Right renal cortex interstitium (tissue), 3 donors: Measurements from ENCODE around the gene CDK15. TPM values are rescaled to one million over a fixed set of nuclear protein-coding genes. Genes with fewer than 3 reads are reported as not detected.
A peak's percentile ranks its signal among the peaks of the same experiment; 100 is the strongest.

Experiments used
- DNase-seq, 3 donors: peaks; one replicate each; pipeline ENCODE4 v3.0.0-alpha.2; 2013; ENCODE audit warnings: low read depth in 3 of 3, low spot score in 2 of 3
- polyA plus RNA-seq, 3 donors: library from polyadenylated mRNA; unstranded; fragments of 120-200 nt; gene quantifications; one replicate each; pipeline ENCODE4 v1.2.1, GENCODE V29; 2013; ENCODE audit not compliant: insufficient read length in 3 of 3

CDK15 gene
- polyA plus RNA-seq, 3 donors, result 0.91 to 2.0 (median 1.1) TPM

DNA sequence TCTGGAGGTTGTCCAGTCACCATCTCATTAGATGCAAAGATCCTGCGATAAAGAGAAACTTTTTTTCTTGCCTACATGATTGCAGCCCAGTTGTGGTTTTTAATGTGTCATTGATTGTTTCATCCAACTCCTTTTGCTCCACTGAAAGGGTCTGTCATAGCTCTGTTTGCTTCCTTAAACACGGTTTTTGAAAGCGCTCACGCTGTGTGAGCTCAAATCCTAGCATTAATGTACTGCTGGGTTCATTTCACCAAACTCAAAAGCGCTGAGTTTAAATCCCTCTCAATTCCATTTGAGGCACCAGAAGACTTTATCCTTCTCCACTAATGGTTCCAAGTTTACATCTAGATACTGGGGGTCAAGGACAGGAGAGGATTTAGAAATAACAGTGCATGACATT, 53.6 kb downstream of the CDK15 start:
- DNase-seq, result no peak

- peak in 2 of 3 donors; percentile 73 to 75 for DNase-seq
These were observed 54.3 kb downstream of the CDK15 start for GRCh38 chr2:201860636-201861066.

- no peak for DNase-seq
These were observed 56.5 kb downstream of the CDK15 start for GRCh38 chr2:201862843-201863242.

DNA sequence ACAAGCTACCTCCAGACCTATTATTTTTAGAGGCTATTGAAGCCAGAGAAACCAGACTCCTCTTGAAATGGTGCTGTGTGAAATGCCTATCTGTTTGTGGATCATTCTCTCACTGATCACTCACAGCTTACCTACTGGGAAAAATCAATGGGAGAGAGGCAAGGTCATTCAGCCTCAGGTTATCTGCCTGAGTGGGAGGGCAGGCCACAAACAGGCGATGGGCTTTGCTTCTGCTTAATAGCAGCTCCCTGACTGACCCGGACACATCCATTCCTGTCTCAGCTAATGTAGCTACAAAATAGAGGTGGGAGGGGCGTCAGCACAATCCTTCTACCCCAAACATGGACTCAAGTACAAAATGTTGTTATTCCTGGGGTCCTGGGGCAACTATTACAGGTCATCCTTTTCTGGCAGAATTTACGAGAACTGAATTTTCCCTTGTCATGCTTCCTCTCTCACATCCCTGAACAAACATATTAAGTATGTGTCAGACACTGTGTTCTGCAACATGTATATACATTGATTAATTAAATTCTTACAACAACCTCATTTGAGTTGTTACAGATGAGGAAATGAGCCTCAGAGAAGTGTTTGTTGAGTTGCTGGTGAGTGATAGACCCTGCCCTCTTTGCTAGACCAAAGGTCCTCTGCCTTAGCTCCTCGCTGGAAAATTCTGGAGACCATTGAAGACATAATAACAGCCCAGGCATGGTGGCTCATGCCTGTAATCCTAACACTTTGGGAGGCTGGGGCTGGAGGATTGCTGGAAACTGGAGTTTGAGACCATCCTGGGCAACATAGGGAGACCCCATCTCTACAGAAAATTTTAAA, 60.5 kb downstream of the CDK15 start:
- no peak for DNase-seq

DNA sequence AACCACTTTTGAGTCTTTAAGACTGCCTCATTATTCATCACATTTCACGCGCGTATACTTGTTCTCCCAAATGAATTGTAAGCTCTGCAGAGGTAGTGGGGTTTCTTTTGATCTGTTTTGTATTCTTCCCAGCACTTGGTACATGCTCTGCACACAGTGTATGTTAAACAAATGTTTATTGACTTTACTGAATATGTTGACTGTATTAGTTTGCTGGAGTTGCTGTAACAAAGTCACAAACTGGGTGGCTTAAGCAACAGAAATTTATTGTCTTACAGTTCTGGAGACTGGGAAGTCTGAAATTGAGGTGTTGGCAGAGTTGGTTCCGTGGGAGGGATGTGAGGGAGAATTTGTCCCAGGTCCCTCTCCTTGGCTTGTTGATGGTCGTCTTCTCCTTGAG, 65.1 kb downstream of the CDK15 start:
- DNase-seq, result no peak

DNA sequence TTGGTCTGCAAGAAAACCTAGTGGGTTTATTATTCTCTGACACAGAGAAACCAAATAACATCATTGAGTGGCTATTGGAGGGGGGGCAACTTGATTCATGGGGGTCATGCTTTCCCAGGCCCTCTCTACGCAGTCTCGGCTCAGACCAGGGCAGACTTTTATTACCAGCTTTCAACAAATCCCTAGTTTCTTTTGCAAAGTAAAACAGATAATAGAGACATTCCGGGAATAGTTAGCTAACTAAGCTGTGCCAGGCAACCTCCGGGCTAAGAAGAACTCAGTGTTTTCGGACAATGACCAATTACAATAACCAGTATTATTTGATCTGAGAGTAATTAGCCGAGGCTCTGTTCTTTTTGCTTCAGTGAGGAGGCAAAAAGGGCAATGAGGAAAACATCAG, 66.3 kb downstream of the CDK15 start:
- no peak for DNase-seq

- no peak for DNase-seq
These were observed 73.7 kb downstream of the CDK15 start for GRCh38 chr2:201879996-201880395.

GRCh38 chr2:201880579-201880978, 74.2 kb downstream of the CDK15 start:
- DNase-seq, result no peak

GRCh38 chr2:201880993-201881611, 74.8 kb downstream of the CDK15 start:
- no peak for DNase-seq

DNA sequence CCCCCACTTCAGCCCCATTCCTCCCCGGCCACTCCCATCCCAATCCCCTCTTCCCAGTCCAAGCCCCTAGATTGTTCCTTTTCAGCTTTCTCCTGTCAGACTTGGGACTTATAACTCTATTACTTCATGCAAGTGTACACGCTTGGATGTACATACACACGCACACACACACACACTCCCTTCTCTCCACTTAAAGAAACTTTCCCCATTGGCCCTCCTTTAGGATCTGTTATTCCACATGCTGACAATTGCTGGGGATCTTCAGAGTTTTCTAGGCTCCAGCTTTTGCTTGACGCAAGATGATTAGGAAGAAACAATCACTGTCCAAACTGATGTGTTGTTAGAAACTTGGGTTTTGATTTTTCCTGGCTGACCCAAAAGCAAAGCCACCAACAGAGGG, 75.4 kb downstream of the CDK15 start:
- no peak for DNase-seq

GRCh38 chr2:201882353-201883090, 76.2 kb downstream of the CDK15 start:
- no peak for DNase-seq

GRCh38 chr2:201883606-201884369, 77.5 kb downstream of the CDK15 start:
- DNase-seq, result no peak

GRCh38 chr2:201886504-201886903, 80.2 kb downstream of the CDK15 start:
- DNase-seq, result no peak

DNA sequence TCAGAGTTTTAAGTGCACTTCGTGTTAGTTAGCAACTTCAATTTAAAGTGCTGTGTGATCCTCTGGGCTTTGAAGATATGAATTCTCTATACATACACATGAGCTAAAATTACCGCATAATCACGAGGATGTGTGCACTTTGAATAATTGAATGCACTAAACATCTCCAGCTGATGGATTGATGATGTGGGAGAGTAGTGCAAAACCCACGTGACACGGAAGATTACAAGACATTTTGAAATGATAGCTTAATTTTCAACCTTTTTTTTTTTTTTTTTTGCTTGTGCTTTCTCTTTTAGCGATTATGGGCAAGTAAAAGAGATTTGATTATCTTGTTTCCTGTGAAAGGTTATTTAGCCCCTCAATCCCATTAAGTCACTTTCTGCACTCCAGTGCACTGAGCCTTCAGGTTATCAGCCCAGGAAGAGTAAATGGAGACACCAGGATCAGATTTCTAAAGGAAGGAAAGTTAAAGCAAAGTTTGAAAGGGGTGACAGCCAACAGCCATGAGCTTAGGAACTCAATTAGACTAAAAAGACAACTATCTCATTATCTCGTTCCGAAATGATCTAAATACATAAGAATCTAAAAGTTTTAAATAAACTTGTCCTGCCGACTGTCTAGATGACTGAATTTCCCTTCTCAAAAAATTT, 81.6 kb downstream of the CDK15 start:
- DNase-seq, result no peak

- no peak for DNase-seq
These were observed 82.1 kb downstream of the CDK15 start for GRCh38 chr2:201888426-201888800.

GRCh38 chr2:201890453-201890852, 84.1 kb downstream of the CDK15 start:
- no peak for DNase-seq

GRCh38 chr2:201891676-201892075, 85.3 kb downstream of the CDK15 start:
- DNase-seq, result no peak

GRCh38 chr2:201892516-201892915, 86.2 kb downstream of the CDK15 start:
- no peak for DNase-seq

DNA sequence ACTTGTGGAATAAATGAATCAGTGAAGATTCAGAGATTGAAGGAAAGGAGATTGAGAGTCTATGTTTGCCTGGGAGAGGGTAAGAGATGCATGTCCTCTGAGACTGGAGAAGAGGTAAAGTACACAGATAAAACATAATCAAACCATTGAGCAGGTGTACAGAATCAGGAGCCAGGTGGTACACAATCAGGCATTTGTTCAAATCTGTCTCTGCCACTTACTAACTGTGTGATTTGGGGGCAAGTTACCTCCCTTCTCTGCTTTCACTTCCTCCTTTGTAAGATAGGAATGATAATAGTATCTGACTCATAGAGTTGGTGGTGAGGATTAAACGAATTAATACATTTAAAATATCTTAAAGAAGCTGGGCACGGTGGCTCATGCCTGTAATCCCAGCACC, 94.0 kb downstream of the CDK15 start:
- DNase-seq, result no peak

- DNase-seq, result no peak
These were observed 95.4 kb downstream of the CDK15 start for GRCh38 chr2:201901786-201902185.
